ENCODE results near the gene GRM8. TPM values are rescaled to one million over a fixed set of nuclear protein-coding genes. Genes with fewer than 3 reads are reported as not detected.

GRM8 gene
- total and polyA plus RNA-seq, 9 of the 15 experiments (the other 6 are each of a cell fraction or from before 2014, with no cell fraction given), result 0.13 TPM; not detected in 7

- no peak for TF ChIP-seq JUNB (CRISPR knock-in tag; conservative IDR thresholded peaks at IDR 0.05)
- TF ChIP-seq HMBOX1 (IDR thresholded peaks at IDR 0.05), result no peak
- TF ChIP-seq HMG20B (CRISPR knock-in tag; IDR thresholded peaks at IDR 0.05), result no peak
- no peak for TF ChIP-seq NFE2 (IDR thresholded peaks at IDR 0.05; ENCODE audit: low read depth)
- peak; percentile 93 for TF ChIP-seq POLR2AphosphoS5 (IDR thresholded peaks at IDR 0.05; ENCODE audit: control insufficient read depth, insufficient read depth, low read depth, low read length)
- TF ChIP-seq ZNF311 (CRISPR knock-in tag; IDR thresholded peaks at IDR 0.05), result no peak
- TF ChIP-seq AFF1 (IDR thresholded peaks at IDR 0.05; ENCODE audit: low read depth in 1 of 2, partially characterized antibody in 2 of 2), result no peak
- TF ChIP-seq RBM15 (IDR thresholded peaks at IDR 0.05; ENCODE audit: insufficient read depth, low read length), result no peak
- TF ChIP-seq SETDB1 (IDR thresholded peaks at IDR 0.05; ENCODE audit: low read length), result no peak
- no peak for TF ChIP-seq GATA2 (CRISPR knock-in tag; IDR thresholded peaks at IDR 0.05)
- no peak for TF ChIP-seq GTF3C2 (IDR thresholded peaks at IDR 0.05; ENCODE audit: borderline replicate concordance, extremely low read depth, insufficient read length)
- TF ChIP-seq SP2 (IDR thresholded peaks at IDR 0.05; ENCODE audit: extremely low read depth, low read depth, low read length, poor library complexity, severe bottlenecking), result no peak
- no peak for TF ChIP-seq XRCC3 (IDR thresholded peaks at IDR 0.05)
- no peak for TF ChIP-seq ZNF75A (CRISPR knock-in tag; IDR thresholded peaks at IDR 0.05)
- no peak for TF ChIP-seq NR2C2 (CRISPR knock-in tag; IDR thresholded peaks at IDR 0.05)
- TF ChIP-seq NR2C2 (tag; IDR thresholded peaks at IDR 0.05), result 0 out of 2 replicates have a peak, but pooled peaks have one; percentile 19
- TF ChIP-seq HOMEZ (CRISPR knock-in tag; IDR thresholded peaks at IDR 0.05), result no peak
- TF ChIP-seq ZNF76 (CRISPR knock-in tag; IDR thresholded peaks at IDR 0.05; ENCODE audit: borderline replicate concordance), result no peak
- TF ChIP-seq ZKSCAN8 (CRISPR knock-in tag; IDR thresholded peaks at IDR 0.05), result no peak
Measured at GRCh38 chr7:126667742-126668366, 584.9 kb downstream of the GRM8 start (continued).

Data from K562 (cell line).